OCI-M2 (cell line): ENCODE results near the gene RASSF6.
"Not testable (repeated sequence)": the region's sequence is repeated elsewhere in the genome, so short reads cannot be mapped to it uniquely, and the experiment has no call there.

Experiments used
- DNase-seq: peaks from one replicate; lab custom pipeline; 2025; ENCODE audit not compliant: unreplicated experiment; lab: John Stamatoyannopoulos, UW

Gene RASSF6

DNA sequence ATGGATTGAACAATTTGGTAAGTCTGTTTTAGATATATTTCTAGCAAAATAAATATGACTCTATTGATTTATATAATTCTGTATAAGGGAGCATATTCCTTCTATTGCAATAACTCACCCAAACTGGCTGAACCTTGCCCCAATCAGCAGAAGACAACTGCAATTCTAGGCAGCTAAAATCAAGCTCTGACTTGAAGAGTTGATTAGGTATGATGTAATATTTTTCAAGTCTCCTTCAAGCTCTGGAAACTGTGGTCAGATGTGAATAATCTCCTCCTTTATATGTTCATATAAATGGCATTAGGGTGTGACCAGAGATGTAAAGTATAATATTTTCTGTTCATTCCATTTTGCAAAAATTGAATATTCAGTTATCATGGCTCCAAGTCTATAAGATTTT is 8.2 kb downstream of the RASSF6 start:
- no peak for DNase-seq

DNA sequence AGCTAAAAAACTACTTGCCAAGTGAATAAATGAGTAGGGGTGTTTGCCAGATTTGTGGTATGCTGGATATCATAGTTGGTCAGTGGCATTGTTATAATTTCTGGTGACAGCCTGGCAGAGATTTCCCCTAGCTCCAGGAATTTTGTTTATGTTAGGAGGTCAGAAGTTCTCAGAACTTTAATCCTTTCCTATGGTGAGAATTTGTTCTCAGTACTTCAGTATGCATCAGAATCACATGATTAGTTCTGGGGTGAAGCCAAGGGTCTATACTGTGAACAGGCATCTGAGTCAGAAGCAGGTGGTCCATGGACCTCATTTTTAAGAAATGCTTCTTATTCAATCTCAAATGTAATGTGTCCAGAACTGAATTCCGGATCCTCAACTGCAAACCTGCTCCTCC is 10.5 kb downstream of the RASSF6 start:
- DNase-seq: no peak

DNA sequence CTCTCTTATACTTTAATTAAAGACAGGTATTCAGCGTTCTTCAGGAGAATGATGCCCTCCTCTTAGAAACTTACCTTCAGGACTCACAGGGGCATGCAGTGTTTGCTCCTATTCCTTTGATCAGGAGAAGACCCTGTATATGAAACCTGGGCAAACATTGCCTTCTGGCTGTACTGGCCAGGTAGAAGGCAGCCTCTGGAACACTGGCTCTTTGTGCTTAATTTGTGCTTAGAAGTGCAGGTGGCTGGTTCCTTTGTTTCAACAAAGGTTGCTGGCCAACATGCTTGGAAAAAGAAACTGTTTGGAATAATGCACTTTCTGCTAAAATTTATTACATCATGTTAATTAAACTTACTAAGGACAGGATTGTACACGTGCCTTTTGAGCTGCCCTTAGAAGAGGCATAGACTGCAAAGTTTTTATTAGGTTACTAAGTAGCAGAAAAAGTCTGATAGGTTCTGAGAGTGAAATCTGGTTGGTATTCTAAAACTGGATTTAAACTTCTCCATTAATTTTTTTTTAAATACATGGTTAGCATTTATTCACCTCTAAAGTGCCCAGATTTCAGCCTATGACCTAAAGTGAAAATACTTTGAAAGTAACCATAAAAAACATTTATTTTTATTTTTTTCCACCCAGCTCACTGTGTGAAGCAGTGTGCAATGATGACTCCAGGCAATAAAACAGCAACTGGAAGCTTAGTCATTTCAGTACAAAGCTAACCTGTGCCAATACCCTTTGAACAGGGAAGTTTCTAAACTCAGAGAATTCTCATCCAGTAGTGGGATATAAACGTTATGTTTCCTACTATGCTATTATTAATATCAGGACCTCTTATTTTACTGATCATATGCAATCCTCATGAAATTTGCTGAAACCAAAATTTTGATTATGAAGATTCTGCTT is 11.3 kb downstream of the RASSF6 start:
- DNase-seq: no peak

- DNase-seq: no peak
Observed at GRCh38 chr4:73607375-73608033, 12.7 kb downstream of the RASSF6 start.

- DNase-seq: no peak
Observed at GRCh38 chr4:73606465-73606974, 13.7 kb downstream of the RASSF6 start.

DNA sequence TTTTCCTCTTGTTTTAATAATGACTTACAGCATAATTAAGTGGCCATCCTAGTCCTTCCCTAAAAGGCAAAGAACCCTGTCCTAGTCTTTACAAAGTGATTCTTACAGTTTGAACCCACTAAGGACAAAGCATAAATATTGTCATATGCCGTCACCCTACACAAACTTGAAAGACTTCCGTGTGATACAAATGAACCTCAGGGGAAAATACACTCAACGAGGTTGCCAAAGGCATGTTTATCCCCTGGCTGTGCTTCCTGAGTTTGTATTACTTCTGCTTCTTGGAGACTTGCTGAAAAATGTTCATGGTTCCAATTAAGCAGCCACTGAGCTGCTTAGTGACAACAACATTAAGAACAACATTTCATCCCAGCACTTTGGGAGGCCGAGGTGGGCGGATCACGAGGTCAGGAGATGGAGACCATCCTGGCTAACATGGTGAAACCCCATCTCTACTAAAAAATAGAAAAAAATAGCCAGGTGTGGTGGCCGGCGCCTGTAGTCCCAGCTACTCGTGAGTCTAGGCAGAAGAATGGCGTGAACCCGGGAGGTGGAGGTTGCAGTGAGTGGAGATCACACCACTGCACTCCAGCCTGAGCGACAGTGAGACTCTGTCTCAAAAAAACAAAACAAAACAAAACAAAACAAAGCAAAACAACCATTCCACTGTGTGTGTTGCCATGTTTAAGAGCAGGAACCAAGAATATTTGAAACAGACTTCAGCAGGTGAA is 16.2 kb downstream of the RASSF6 start:
- no peak for DNase-seq

DNA sequence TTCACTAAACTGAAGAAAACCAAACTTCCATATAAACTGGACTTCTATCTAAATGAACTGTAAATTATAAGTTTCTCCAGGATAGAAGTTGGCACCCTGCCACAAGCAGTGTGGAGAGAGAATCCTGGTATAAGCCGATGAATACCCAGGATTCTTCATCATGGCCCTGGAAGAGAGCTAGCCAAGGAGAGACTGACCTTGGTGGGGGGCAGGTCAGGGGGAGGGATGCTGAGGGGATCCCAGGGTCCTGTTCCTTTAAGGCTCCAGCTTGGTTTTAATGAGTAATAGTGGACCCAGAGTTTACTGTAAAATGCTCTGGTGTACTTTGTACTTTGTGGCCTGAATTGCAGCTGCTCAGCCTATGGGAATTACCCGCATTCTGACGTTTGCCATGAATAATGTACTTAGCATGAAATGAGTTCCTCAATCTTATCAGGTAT is 16.9 kb downstream of the RASSF6 start:
- no peak for DNase-seq

- no peak for DNase-seq
Observed at GRCh38 chr4:73600954-73601353, 19.3 kb downstream of the RASSF6 start.

DNA sequence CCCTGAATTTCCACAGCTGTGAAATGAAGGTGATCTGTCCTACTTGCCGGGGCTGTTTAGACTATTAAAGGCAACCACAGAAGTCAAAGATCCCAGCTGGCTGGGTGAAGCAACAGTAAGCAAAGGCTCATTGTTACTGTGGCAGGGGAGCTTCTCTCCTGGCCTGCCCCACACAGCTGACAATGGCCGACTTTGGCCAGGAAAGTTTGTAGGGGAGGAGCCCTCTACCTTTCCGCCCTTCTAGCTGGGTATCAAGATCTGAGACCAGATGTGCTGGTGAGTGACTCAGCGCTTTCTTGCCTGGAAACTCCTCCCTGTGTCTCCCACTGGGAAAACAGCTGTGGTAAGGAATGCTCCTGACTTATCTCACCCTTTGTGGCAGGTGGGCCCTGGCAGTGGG is 21.1 kb downstream of the RASSF6 start:
- no peak for DNase-seq

GRCh38 chr4:73597594-73597993 is 22.6 kb downstream of the RASSF6 start:
- DNase-seq: no peak

GRCh38 chr4:73597183-73597582 is 23.1 kb downstream of the RASSF6 start:
- not testable (repeated sequence) for DNase-seq

GRCh38 chr4:73596001-73596400 is 24.2 kb downstream of the RASSF6 start:
- no peak for DNase-seq

- DNase-seq: no peak
Observed at GRCh38 chr4:73593631-73594241, 26.5 kb downstream of the RASSF6 start.

GRCh38 chr4:73589887-73590801 is 30.1 kb downstream of the RASSF6 start:
- no peak for DNase-seq

GRCh38 chr4:73589261-73589847 is 30.9 kb downstream of the RASSF6 start:
- no peak for DNase-seq

DNA sequence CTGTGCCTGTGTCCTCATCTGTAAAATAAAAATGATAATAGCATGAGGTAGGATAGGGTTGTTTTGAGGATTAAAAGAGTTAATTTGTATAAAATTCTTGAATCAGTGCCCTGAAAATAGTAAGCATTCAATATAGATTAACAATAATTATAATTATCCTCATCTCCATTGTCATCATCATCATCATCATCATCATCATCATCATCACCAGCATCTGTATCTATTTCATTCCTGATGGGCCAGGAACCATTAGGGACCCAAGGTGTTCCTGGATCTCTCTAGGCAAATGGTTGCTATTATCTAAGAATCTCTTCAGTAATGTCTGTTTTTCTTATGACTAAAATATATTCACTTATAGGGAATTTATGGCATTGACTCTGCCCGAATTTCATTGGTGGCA is 31.6 kb downstream of the RASSF6 start:
- DNase-seq: no peak

GRCh38 chr4:73586666-73587065 is 33.6 kb downstream of the RASSF6 start:
- DNase-seq: no peak

DNA sequence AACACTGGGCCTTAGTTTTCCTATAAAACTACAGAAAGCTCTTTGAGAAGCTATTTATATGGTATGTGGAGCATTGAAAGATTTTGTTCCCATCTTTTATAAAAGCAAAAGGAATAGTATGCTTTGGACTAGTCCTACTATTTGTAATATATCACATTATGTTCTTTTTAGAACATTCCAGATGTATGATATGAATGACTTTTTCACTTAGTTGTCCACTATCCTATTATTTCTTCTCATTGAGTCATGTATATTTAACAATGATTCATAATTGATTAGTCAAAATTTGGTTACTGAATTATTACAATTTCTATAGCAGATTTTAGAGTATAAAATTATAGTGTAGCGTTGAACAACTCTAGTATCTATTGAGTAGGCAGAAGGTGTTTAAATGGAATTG is 34.2 kb downstream of the RASSF6 start:
- DNase-seq: no peak

DNA sequence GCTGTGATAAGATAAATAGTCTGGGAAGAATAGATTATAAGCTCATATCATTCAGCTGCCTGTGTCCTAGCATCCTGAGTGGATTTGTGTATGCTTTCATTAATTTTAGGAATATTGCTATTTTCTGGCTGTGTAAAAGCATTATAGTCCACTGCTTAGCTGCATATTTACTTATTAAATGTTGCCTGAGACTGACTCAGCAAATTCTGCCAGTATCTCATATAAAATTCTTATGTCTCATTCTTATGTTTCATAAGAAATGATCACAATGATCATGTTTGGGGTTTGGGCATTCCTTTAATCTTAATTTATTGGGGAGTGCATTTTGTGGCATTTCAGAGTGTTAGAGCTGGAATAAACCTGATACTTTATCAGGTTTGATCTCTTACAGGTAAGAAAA is 34.9 kb downstream of the RASSF6 start:
- DNase-seq: no peak

DNA sequence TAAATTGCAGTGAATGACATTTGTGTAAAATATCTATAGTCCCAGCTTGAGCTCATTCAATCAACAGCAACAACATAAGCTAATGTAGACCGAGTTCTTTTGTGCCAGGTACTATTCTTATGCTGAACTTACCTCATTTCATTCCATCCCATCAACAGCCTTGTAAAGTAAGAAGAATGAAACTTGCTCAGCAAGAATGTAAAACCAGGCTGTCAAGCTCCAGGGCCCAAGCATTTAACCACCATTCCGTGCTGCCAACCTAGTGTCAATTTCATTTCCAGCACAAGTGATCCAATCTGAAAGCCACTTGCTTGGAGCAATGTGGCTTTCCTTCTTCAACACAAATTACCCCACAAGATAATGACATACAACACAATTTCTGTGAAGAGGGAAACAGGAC is 36.6 kb downstream of the RASSF6 start:
- no peak for DNase-seq
